PC-3 (cell line): Measurements from ENCODE around the gene EAF2.

ENCODE experiments used
- CTCF ChIP-seq: fragments of 300-600 bp; sonication (generic); conservative IDR thresholded peaks from 2 replicates; pipeline ENCODE4 v1.5.1; 2017; ENCODE audit warnings: antibody characterized with exemption, low read depth, mild to moderate bottlenecking, low read length
- EZH2 ChIP-seq: fragments of 300-600 bp; sonication (generic); IDR thresholded peaks from one replicate; pipeline ENCODE4 v1.6.1; 2017; ENCODE audit warnings: antibody characterized with exemption, mild to moderate bottlenecking, low read length; ENCODE audit not compliant: unreplicated experiment

DNA sequence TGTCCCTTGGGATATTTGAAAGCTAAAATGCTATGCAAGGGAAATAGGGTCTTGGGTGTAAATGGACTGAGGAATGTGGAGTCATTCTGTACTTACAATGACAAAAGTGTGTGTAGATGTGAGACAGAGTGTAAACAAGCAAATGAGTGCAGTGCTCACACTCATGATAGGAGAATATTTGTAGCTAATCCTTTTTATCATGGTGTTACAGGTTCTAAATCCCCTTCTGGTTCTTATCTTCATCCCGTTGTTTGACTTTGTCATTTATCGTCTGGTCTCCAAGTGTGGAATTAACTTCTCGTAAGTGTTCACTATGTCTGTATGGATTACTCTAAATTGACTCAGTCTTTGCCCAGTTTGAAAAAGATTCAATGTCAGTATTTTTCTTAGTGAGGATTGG lies 89.7 kb downstream of the EAF2 start:
- no peak for TF ChIP-seq CTCF
- TF ChIP-seq EZH2: no peak
